Osteocyte (in vitro differentiated cells): ENCODE measurements around the gene RGMA. TPM values are rescaled to one million over a fixed set of nuclear protein-coding genes. Genes with fewer than 3 reads are reported as not detected.

Source experiments
- DNase-seq: peaks from one replicate; pipeline ENCODE4 v3.0.0; 2021; ENCODE audit warnings: mixed read lengths; ENCODE audit not compliant: unreplicated experiment; ENCODE audit errors: extremely low spot score
- H3K27ac Mint-ChIP-seq: one replicate; pipeline ENCODE4 v1.8.0; 2021; ENCODE audit warnings: mild to moderate bottlenecking, mixed read lengths; ENCODE audit not compliant: unreplicated experiment
- H3K27me3 Mint-ChIP-seq: one replicate; pipeline ENCODE4 v1.8.0; 2021; ENCODE audit warnings: mixed read lengths; ENCODE audit not compliant: unreplicated experiment
- H3K36me3 Mint-ChIP-seq: one replicate; pipeline ENCODE4 v1.8.0; 2021; ENCODE audit warnings: mixed read lengths; ENCODE audit not compliant: unreplicated experiment
- H3K4me1 Mint-ChIP-seq: one replicate; pipeline ENCODE4 v1.8.0; 2021; ENCODE audit warnings: mixed read lengths; ENCODE audit not compliant: unreplicated experiment
- H3K4me3 Mint-ChIP-seq: one replicate; pipeline ENCODE4 v1.8.0; 2021; ENCODE audit warnings: mild to moderate bottlenecking, moderate library complexity, mixed read lengths; ENCODE audit not compliant: unreplicated experiment
- H3K9me3 Mint-ChIP-seq: one replicate; pipeline ENCODE4 v1.8.0; 2021; ENCODE audit warnings: mixed read lengths; ENCODE audit not compliant: unreplicated experiment
- CTCF ChIP-seq: fragments of 200-600 bp; sonication (generic); IDR thresholded peaks from 2 replicates; pipeline ENCODE4 v1.5.0; 2021; ENCODE audit warnings: antibody characterized with exemption, mild to moderate bottlenecking, moderate library complexity
- total RNA-seq: library from RNA; stranded (reverse); gene quantifications from 2 replicates; pipeline ENCODE4 v1.2.1, GENCODE V29; 2021

Gene RGMA
- total RNA-seq, 1 donor from 2014 or later: 12.4 TPM

GRCh38 chr15:93046120-93046519 lies 42.9 kb downstream of the RGMA start:
- Mint-ChIP-seq H3K9me3 (peaks cover 3% of the 10 kb centered on the region), H3K4me1 (no peaks in the 10 kb centered on the region), H3K27ac (no peak overlapping the region), H3K4me3 (no peak overlapping the region), H3K36me3 (peaks cover 34% of the 10 kb centered on the region), H3K27me3 (no peaks in the 10 kb centered on the region)
- DNase-seq: no peak
- no peak for TF ChIP-seq CTCF

- Mint-ChIP-seq H3K4me1 (no peaks in the 10 kb centered on the region), H3K4me3 (no peak overlapping the region), H3K36me3 (peaks cover 32% of the 10 kb centered on the region), H3K27ac (no peak overlapping the region), H3K27me3 (no peaks in the 10 kb centered on the region), H3K9me3 (peaks cover 3% of the 10 kb centered on the region)
- TF ChIP-seq CTCF: no peak
- DNase-seq: no peak
Measured at GRCh38 chr15:93045191-93045785, 43.7 kb downstream of the RGMA start.

- Mint-ChIP-seq H3K4me1 (no peaks in the 10 kb centered on the region), H3K36me3 (peaks cover 32% of the 10 kb centered on the region), H3K27me3 (no peaks in the 10 kb centered on the region), H3K27ac (no peak overlapping the region), H3K9me3 (peaks cover 3% of the 10 kb centered on the region), H3K4me3 (no peak overlapping the region)
- no peak for TF ChIP-seq CTCF
- no peak for DNase-seq
Measured at GRCh38 chr15:93044301-93045190, 44.5 kb downstream of the RGMA start.

GRCh38 chr15:93043621-93044300 lies 45.2 kb downstream of the RGMA start:
- no peak for TF ChIP-seq CTCF
- no peak overlapping the region for H3K4me3 Mint-ChIP-seq
- no peaks in the 10 kb centered on the region for H3K27me3 Mint-ChIP-seq
- peaks cover 32% of the 10 kb centered on the region for H3K36me3 Mint-ChIP-seq
- DNase-seq: no peak
- no peak overlapping the region for H3K27ac Mint-ChIP-seq
- no peaks in the 10 kb centered on the region for H3K4me1 Mint-ChIP-seq
- peaks cover 3% of the 10 kb centered on the region for H3K9me3 Mint-ChIP-seq
